Measurements from ENCODE around the gene GNG4. TPM values are rescaled to one million over a fixed set of nuclear protein-coding genes. Genes with fewer than 3 reads are reported as not detected.
A peak's percentile ranks its signal among the peaks of the same experiment; 100 is the strongest.

Gene GNG4
- total RNA-seq, 1 experiment from 2014 or later = 3.2 TPM

DNA sequence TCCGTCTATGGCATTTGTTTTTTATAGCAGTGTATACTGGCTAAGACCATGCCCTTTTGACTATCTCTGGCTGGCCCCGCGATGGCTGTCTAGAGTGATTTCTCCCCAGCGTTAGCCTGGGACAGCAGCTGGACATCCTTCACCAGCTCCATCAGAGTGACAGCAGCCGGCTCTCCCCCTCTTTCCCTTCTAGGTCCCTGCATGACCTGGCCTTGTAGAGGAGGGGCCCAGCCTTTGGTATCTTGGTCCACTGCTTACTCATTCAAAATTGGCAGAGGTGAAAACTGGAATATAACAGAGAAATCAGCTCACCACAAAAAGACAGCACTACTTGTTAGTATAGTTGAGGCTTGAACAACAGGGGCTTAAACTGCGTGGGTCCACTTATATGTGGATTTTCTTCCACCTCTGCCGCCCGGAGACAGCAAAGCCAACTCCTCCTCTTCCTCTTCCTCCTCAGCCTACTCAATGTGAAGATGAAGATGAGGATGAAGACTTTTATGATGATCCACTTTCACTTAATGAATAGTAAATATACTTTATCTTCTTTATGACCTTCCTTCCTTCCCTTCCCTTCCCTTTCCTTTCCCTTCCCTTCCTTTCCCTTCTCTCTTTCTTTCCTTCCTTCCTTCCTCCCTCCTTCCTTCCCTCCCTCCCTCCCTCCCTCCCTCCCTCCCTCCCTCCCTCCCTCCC, 116.0 kb downstream of the GNG4 start:
- DNase-seq (ENCODE audit: low spot score) = peak; percentile 43

DNA sequence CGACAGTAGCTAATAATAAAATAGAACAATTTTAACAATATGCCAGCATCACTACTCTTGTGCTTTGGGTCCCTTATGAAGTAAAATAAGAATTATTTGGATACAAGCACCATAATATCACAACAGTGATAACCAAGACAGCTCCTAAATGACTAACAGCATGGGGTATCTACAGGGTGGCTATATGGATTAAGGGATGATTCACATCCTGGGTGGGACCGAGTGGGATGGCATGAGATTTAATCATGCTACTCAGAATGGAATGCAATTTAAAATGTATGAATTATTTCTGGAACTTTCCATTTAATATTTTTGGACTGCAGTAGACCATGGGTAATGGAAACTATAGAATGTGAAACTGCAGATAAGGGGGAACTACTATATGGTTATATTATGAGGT, 117.2 kb downstream of the GNG4 start:
- peak; percentile 93 for DNase-seq (ENCODE audit: low spot score)

DNA sequence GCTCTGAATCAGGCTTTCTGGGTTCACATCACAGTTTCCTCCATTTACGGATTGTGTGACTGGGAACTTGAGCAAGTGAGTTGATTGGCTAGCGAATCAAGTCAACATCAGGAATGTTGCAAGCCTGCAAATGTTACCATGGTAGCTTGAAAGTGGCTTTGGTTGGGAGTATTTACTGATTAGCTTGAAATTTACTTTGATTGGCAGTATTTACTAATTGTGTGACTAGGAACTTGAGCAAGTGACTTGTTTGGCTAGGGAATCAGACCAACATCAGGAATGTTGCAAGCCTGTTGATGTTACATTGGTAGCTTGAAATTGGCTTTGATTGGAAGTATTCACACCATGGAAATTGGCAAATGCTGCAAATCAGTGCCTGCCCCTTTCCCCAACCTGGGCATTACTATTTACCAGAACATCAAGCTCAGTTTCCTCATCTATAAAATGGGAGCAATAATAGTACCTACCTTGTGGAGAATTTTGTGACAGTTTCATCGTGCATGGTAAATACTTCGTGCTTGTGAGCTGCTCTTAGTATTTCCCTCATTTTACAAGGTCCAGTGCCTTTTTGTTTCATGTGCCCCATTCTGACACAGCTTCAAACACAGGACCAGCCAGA, 122.3 kb downstream of the GNG4 start:
- DNase-seq (ENCODE audit: low spot score) = no peak

DNA sequence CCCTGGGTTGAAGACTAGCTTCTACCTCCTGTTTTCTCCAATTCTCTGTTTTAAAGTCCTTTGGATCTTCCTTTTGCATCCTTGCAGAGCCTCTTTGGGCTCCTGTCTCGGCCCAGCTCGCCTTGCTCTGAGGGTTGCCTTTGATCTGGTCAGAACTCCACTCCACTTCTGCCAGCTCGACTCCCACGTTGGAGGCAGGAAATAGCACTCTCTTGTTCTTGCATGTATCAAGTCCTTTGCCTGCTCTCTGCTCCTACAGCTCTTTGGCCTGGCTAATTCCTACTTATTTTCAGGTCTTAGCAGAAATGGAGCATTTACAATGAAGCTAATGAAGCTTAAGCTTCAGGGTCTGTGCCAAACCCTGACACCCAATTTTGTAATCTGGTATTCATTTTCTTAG, 124.3 kb downstream of the GNG4 start:
- no peak for DNase-seq (ENCODE audit: low spot score)

DNA sequence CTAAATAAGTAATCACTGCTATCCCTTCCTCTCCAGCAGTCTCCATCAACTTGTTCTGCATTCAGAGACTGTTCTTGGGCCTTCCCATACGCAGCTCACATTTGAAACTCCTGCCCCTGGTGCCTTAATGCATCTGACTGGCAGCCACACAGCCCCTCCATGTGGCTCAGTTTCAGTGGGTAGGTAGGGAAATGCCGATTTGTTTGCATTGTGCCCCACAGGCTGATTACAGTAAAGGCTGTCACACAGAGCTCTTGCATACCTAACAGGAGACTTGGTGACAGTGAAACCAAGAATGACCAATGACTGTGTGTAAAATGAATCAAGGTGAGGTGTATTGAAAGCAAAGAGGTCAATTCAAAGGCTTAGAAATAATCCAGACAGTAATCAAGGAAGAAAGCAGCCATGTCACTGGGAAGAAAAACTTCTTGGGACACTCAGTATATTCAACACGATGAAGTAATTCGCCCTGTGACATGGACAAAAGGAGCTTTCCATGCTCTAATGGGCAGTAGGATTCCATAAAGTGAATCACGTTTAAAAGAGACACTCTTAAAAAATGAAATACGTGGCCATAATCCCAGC, 132.6 kb downstream of the GNG4 start:
- DNase-seq (ENCODE audit: low spot score) = no peak

DNA sequence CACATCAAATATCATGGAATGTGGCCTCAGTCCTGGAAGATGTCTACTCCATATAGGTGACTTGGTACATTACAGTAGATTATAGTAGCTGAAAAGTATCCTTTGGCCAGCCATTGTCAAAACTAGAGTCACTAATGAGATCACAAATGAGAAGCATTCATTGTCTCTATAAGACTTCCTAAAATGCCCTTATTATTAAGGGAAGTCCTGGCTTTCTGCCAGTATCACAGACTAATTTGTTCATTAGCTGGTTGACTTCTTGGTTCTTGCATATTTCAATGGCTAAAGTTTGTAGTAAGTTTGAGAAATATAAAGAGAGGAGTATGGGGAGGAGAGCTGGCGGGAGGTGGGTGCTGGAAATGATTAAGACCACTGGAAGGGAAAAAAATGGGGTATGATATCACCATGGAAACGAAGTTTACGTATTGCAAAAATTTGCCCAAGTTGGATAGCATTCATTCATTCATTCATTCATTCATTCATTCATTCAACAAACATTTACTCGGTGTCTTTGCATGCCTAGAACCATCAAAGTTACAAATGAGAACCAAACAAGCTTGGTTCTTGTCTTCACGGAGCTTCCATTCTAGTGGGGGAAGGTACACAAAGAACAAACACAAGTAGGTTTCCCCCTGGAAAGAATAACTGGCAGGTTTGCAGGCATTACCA, 133.6 kb downstream of the GNG4 start:
- DNase-seq (ENCODE audit: low spot score) = no peak

DNA sequence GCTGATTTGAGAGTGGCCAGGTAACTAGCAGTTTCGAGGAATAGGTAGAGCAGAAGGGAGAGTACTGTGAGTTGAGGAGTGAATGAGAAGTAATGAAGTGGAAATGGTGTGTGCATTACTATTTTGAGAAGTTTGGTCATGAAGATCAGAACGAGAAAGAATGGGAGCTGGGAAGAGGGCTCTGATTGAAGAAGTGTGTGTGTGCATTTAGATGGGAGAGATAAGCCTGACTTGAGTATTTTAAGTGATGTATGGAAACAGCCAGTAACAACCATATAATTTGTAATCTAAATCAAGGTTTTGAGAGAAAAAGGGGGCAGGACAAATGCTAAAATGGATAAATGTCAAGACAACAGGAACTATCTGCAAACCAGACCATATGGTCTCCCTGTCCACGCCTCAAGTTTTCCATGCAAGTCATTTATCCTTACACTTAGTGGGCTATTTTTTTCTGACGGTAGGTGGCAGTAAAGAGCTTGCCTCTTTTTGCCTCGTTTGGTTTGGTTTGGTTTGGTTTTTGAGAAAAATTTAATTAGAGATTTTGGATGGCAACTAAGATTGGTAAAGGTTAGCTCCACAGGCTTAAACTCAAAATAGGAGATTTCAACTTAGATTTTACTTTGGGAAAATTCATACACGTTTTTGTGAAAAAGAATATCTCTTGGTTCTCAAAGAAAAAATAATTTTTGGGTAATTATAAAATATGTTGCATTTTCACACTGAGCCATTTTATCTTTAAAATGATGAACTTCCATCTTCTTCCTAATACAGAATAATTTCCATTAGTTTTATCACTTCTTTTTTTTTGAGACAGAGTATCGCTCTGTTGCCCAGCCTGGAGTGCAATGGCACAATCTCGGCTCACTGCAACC, 135.9 kb downstream of the GNG4 start:
- DNase-seq (ENCODE audit: low spot score) = peak; percentile 76

DNA sequence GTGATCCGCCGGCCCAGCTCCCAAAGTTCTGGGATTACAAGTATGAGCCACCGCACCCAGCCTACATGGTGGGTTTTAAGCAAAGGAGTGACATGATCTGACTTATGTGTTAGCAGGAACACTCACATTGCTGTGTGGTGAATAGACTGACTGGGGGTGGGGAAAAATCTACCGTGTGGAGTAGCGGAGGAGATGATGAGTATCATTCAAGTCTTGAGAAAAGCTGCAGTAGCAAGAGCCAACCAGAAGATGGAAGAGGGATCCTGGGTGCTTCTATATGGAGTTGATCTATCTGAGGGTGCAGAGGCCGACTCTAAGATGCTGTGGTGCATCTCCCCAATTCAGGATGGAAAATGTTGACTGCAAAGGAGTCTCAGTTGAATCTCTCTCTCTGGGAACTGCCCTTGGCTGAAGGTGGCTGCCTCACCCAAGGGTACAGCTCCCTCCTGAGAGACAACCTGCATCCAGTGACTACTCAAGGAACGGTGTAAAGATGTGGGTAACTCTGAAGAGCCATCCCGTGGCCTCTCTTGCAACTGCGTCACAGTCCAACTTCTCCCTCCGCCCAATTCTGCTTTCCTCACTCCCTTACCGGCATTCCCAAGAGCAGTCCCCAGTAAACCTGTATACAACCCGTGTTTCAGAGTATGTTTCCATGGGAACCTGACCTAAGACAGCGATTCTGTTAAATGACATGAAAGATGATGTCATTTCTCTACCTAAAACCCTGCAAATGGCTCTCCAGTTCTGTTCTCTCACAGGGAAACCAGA, 137.9 kb downstream of the GNG4 start:
- DNase-seq (ENCODE audit: low spot score) = peak; percentile 18

DNA sequence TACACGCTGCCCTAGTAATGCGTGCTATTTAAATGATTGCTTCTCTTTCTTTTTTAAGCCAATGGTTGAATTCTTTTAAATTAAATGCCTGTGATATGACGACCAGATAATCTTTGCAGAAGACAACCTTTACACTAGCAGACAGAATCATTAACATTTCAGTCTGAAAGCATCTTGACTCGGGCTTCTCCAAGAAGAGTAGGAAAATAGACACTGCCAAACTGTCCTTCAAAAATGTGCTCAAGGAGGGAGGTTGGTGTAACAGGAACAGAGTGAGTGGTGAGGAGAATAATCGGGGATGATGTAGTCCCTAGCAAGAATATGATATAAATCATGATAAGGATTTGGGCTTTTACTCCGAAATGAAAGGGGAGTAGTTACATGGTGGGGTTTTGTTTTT, 138.8 kb downstream of the GNG4 start:
- no peak for DNase-seq (ENCODE audit: low spot score)

DNA sequence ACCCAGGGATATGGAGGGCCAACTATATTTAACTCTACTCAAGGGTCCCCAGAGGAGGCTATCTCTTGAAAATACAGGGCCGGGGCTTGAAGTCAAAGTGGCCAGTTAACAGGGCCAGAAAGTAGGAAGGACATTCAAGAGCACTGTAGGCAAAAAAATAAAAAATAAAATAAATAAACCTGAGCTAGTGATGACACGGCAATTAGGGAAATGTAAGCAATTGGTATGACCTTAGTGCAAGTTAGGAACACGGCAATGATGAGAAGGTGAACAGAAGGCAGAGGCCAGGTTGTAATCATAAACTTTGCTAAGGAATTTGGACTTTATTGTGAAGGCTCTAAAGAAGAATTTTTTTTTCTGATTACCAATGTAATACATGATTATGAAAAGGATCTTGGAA, 142.0 kb downstream of the GNG4 start:
- DNase-seq (ENCODE audit: low spot score) = no peak

DNA sequence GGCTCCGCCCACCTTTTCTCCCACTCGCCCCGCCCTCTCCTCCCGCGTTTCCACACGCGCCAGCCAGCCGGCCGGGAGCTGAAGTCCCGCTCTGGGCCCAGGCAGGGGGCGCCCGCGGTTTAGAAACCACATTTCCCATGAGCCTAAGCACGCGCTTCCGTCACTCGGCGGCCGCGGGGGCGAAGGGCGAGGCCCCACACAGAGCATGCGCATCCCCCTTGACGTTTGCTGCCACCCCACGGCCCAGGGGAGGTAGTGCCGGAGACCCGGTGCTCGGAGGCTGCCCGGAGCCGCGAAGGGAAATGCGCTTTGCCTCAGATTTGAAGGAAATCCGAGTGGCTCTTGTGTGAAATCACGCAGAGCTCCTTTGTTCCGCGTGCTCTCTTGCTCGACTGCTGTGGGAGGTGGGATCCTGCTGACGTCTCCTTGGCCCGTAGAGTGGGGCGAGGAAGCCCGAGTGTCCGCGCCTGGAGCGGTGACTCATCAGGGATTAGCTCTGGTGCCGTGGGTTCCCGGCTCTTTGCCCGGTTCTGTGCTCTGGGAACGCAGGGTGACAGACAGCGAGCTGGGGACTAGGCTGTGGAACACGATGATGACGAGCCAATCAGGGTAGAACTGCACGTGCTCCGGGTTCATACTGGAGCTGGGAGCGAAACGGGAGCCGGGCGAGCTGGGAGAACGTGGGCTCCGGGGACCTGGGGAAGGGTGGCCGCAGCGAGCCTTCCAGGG, 144.9 kb downstream of the GNG4 start:
- peak; percentile 98 for DNase-seq (ENCODE audit: low spot score)

DNA sequence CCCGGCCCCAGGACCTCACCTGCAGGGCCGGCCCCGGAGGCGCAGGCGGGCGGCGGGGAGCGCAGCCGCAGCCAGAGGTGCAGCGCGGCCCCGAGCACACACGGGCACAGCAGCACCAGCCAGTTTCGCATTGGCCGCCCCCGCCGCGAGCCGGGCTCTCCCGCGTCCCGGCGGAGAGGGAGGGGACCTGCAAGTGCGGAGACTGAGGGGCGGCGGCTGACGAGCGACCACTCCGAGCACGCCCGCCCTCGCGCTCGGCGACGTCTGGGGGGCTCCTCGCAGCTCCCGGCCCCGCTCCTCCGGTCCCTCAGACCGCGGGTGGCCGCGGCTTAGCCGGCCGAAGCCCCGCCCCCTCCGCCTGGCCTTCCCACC, 145.5 kb downstream of the GNG4 start, which contains the start of gene B3GALNT2:
TSS of gene B3GALNT2 (minus strand) at position 331 of the 372 bp plus-strand sequence. CDS start at position 131, 200 bp downstream.
- no peak for DNase-seq (ENCODE audit: low spot score)

DNA sequence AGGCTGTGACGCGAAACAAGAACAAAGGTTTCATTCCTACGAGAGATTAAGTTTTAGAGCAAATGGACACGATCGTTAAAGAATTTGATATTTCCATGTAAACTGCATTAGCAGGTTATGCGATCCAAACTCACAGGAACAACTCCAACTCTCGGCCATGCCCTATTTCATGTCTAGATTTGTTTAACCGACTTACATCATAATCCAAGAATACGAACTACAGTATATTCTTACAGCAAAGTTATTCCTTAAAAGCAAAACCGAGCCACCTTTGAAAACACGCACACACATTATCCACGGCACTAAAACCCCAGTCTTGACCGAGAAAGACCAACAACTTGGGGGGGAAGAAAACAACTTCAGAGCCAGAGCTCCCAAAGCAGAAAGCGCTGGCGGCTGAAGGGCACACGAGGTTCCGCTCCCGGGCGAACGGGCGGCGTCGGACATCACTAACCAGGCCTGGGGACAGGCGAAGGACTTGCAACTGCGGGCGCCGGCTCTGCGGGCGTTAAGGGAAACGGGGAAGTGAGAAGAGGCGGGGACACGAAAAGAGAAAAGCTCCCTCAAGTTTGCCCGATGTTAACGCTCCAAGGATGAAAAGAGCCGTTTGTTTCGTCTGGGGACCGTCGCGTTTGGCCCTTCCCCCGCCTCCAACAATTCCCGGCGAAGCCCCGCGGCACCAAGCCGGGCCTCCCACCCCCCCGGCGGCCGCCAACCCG, 146.0 kb downstream of the GNG4 start:
- DNase-seq (ENCODE audit: low spot score) = peak; percentile 40

DNA sequence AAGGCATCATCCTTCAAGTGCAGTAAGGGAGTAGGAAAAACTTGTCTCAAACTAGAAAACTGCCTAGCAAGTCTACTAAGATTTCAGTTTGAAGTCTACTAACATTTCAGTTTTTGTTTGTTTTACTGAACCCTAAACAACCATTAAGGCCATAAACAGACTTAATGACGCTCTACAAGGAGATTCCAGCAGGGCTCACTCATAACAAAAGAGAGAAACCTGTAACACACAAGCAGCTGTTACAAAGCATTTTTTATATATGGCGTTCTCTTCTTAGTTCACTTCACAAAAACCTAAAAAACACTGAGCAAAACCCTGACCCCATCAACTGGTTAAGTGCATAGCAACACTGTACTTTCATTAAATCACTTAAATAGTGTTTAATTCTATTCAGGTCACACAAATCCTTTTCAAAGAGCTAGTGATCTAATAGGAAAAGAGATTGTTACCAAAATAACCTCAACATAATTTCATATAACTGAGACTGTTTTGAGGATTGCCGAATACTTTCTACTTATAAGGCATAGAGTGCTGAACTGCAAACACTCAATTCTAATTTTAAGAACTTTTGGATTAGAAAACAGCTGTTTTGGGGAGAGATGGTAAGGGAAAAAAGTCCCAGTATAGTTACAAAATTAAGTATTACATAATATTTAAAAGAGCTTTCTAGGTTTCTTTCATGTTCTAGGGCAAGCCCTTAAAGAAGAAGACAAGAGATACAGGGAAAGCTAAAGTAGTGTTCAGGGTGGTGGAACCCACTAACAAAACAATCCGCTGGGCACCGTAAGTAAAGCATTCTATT, 146.8 kb downstream of the GNG4 start:
- DNase-seq (ENCODE audit: low spot score) = peak; percentile 33

DNA sequence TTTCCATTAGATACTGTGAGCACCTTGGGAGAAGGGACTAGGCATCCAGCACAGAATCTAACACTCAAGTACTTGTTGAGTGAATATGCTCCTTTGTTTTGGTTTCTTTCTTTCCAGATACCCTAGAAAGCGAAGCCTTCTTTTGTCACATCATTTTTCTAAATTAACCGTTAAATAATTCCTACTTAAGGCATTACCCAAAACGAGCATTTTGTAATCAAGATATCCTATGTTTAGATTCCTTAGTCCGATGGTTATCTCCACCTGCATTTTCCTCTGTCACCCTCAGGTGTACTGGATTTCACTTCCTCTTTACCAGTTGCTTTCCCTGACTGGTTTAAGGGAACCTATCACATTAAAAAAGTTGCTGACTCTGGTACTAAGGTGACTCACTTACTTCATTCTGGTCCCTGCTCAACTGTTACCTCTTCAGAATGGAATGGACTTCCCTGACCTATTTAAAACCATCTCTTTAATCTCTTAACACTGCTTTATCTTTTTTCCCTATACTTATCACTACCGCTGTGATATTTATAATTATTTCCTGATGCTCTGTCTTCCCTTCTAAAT, 148.5 kb downstream of the GNG4 start:
- DNase-seq (ENCODE audit: low spot score) = peak; percentile 18

Data from A172 (cell line).